Left lung (tissue), 10 donors: Measurements from ENCODE around the gene CHMP4A. TPM values are rescaled to one million over a fixed set of nuclear protein-coding genes. Genes with fewer than 3 reads are reported as not detected.

Source experiments
- ATAC-seq: fragments of 200-7000 bp; cut with Tn5 transposase; one replicate; pipeline ENCODE4 v1.9.1; 2020; ENCODE audit warnings: moderate library complexity
- DNase-seq, 4 donors: peaks; one replicate each; pipeline ENCODE4 v3.0.0-alpha.2; 2013 to 2020
- H3K27ac ChIP-seq, 2 donors: fragments of 200-600 bp; sonication (generic) in 1 of 2; one replicate each; pipeline versions ENCODE4 v1.5.0 to v1.8.0; 2020 to 2021
- H3K27me3 ChIP-seq, 2 donors: fragments of 200-600 bp; sonication (generic) in 1 of 2; one replicate each; pipeline versions ENCODE4 v1.5.0 to v1.8.0; 2020 to 2021
- H3K36me3 ChIP-seq, 2 donors: fragments of 200-600 bp; sonication (generic) in 1 of 2; one replicate each; pipeline versions ENCODE4 v1.5.0 to v1.8.0; 2020 to 2021
- H3K4me1 ChIP-seq, 2 donors: fragments of 200-600 bp; one replicate each; pipeline ENCODE4 v1.8.0; 2021
- H3K4me3 ChIP-seq, 2 donors: fragments of 200-600 bp; sonication (generic) in 1 of 2; one replicate each; pipeline versions ENCODE4 v1.5.0 to v1.8.0; 2020 to 2021; ENCODE audit warnings: mild to moderate bottlenecking in 1 of 2
- H3K9me3 ChIP-seq, 2 donors: fragments of 200-600 bp; sonication (generic) in 1 of 2; one replicate each; pipeline versions ENCODE4 v1.5.0 to v1.8.0; 2020 to 2021
- CTCF ChIP-seq, 2 donors: fragments of 200-600 bp; sonication (generic) in 1 of 2; IDR thresholded peaks; one replicate each; pipeline versions ENCODE4 v1.5.0 to v1.8.0; 2021; ENCODE audit warnings: antibody characterized with exemption in 2 of 2
- intact Hi-C, 2 donors: fragments of 100-400 bp; cut with DNase I; formaldehyde crosslinking; loops; one replicate each; pipeline versions ENCODE4 v1.11.2 to v1.14.2; 2022
- polyA plus RNA-seq, 6 donors: library from polyadenylated mRNA; unstranded; fragments of 120-200 nt; gene quantifications; one replicate each; pipeline ENCODE4 v1.2.1, GENCODE V29; 2013; ENCODE audit not compliant: insufficient read length in 6 of 6
- total RNA-seq, 2 donors: library from RNA; stranded (reverse); fragmentation: NEBNext Ultra II Directional; extraction: Animal tissue kit (Norgen Biotek cat#: 25700); gene quantifications; one replicate each; pipeline ENCODE4 v1.2.1, GENCODE V29; 2021
- donor health status: DM: no; HTN: yes; CAD: no.
- donor health status: DM: no; HTN: no; CAD: no.

Gene CHMP4A
- total and polyA plus RNA-seq, 8 donors: 35.0 to 64.6 (median 56.9) TPM

DNA sequence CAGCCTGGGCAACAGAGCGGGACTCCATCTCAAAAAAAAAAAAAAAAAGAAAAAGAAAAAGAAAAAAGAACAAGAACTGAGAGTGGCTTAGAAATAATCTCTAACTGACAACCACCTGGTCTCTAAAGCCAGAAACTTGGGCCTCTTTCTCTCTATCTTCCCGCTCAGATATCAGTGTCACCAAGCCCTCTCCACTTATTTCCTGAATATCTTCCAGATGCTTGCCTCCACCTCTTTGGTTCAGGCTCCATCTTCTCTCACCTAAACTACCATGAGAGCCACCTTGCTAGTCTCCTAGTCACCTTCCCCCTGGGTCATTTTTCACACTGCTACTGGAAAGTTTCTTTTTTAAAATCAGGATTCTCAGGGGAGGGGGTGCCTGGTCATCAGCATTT lies 16.2 kb downstream of the CHMP4A start:
- H3K4me3 ChIP-seq: peak overlapping the region; percentile 95 to 98
- peaks cover 16 to 45% of the 10 kb centered on the region in 2 donors for H3K4me1 ChIP-seq
- peaks cover 0 to 25% of the 10 kb centered on the region in 2 donors for H3K36me3 ChIP-seq
- peaks cover 0 to 2% of the 10 kb centered on the region in 2 donors for H3K9me3 ChIP-seq
- ATAC-seq (no peak), DNase-seq (no peak)
- no peaks in the 10 kb centered on the region for H3K27me3 ChIP-seq
- intact Hi-C loops: no loop called here
- peak overlapping the region in 1 of 2 donors; percentile 98 for H3K27ac ChIP-seq
- TF ChIP-seq CTCF (IDR thresholded peaks at IDR 0.05): no peak

GRCh38 chr14:24196071-24197055 lies 16.9 kb downstream of the CHMP4A start:
- Histone ChIP-seq H3K4me1 (peaks cover 16 to 45% of the 10 kb centered on the region in 2 donors), H3K36me3 (peaks cover 0 to 26% of the 10 kb centered on the region in 2 donors), H3K27ac (peak overlapping the region; percentile 98), H3K27me3 (no peaks in the 10 kb centered on the region), H3K9me3 (no peaks in the 10 kb centered on the region), H3K4me3 (peak overlapping the region; percentile 95 to 98)
- intact Hi-C loops: no loop called here
- no peak for TF ChIP-seq CTCF (IDR thresholded peaks at IDR 0.05)
- DNase-seq (no peak), ATAC-seq (peak; percentile 47)

DNA sequence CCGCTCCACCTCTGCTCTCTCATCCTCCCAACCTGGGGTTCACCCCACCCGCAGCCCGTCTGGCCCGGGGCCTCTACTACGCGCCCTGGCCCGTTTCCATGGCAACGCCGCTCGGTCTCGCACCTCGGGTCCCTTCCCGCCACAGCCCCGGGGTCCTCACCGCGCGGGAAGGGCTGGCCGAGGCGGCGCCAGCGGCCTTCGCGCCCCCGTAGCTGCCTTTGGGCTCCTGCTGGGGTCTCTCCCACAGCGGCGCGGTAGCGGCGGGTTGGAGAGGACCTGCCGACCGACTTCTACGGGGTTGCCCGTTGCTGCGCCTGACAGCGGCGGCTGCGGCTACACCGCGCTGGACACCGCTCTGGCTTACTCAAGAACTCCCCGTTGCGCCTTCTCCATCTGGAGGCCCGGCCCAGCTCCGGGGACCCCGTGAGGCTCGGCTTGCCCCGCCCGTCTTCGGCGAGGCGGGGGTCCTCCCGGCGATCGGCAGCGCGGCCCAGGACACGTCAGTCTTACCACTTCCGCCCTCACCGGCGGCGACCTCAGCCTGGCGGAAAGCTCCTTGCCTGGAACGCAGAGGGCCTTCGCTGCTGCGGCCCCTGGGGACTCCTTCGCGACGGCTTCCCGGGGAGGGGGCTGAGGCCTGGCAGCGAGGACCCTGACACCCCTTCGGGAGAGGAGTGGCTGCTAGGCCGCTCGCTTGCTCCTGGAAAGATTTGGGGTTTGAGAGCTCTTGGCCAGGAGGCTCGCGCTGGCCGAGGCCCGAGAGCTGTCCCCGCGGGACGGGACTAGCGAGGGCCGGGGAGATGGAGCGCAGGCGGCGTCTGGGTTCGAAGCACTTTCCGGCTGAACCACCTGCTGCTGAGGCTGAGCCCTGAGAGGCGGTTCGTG lies 17.9 kb downstream of the CHMP4A start, which contains the start of gene TM9SF1:
TSS of gene TM9SF1 (minus strand) at position 256 of the 885 bp plus-strand sequence. CDS start 422 bp downstream, outside the sequence.
- Histone ChIP-seq H3K4me3 (peak within 1 kb of the TSS; percentile 95 to 98), H3K4me1 (peaks cover 16 to 45% of the 10 kb centered on the region in 2 donors), H3K36me3 (peaks cover 0 to 26% of the 10 kb centered on the region in 2 donors), H3K27ac (peak within 1 kb of the TSS; percentile 98), H3K9me3 (no peaks in the 10 kb centered on the region), H3K27me3 (no peaks in the 10 kb centered on the region)
- TF ChIP-seq CTCF (IDR thresholded peaks at IDR 0.05): no peak
- ATAC-seq: peak; percentile 97
- DNase-seq: peak; percentile 89 to 97 (median 92)
- intact Hi-C loops: no loop called here

- DNase-seq (no peak), ATAC-seq (peak; percentile 1)
- Histone ChIP-seq H3K27me3 (no peaks in the 10 kb centered on the region), H3K4me3 (peak overlapping the region; percentile 95 to 98), H3K9me3 (no peaks in the 10 kb centered on the region), H3K27ac (peak overlapping the region; percentile 98), H3K4me1 (peaks cover 16 to 44% of the 10 kb centered on the region in 2 donors), H3K36me3 (peaks cover 0 to 32% of the 10 kb centered on the region in 2 donors)
- no peak for TF ChIP-seq CTCF (IDR thresholded peaks at IDR 0.05)
- intact Hi-C loops: no loop called here
Observed at GRCh38 chr14:24194873-24195185, 18.5 kb downstream of the CHMP4A start.
